IMR-90 (cell line): Measurements from ENCODE around the gene MRPS24. TPM values are rescaled to one million over a fixed set of nuclear protein-coding genes. Genes with fewer than 3 reads are reported as not detected.

Source experiments
- ATAC-seq: fragments of 200-7000 bp; cut with Tn5 transposase; 2 replicates; pipeline ENCODE4 v1.9.1; 2020; ENCODE audit warnings: low read depth, mild to moderate bottlenecking, moderate library complexity
- BruUV-seq: library from RNA; stranded (reverse); fragments of 400-500 nt; replicated peaks from 2 replicates; lab custom pipeline; 2021; lab: Mats Ljungman, UMichigan
- CTCF ChIA-PET: fragments of 300-600 bp; formaldehyde crosslinking; extraction: SDS; loops from one replicate; lab custom pipeline; 2021; ENCODE audit warnings: antibody characterized with exemption; lab: Yijun Ruan, JAX
- POLR2A ChIA-PET: fragments of 300-600 bp; sonication (Branson Sonifier 250); formaldehyde crosslinking; loops from one replicate; lab custom pipeline; 2022; ENCODE audit warnings: antibody characterized with exemption; ENCODE audit not compliant: unreplicated experiment; lab: Charles Lee
- DNase-seq: peaks from one replicate; pipeline ENCODE4 v3.0.0; 2013
- H2AFZ ChIP-seq: replicated peaks from 2 replicates; pipeline ENCODE3; 2013; ENCODE audit warnings: low read length, mild to moderate bottlenecking; ENCODE audit not compliant: poor library complexity
- H2AK5ac ChIP-seq: 2 replicates; pipeline ENCODE4 v1.6.1; 2013; ENCODE audit warnings: low read depth, low read length, inconsistent platforms
- H2AK9ac ChIP-seq: replicated peaks from 2 replicates; pipeline ENCODE3; 2013; ENCODE audit warnings: mild to moderate bottlenecking, low read depth, low read length, moderate library complexity; ENCODE audit not compliant: poor library complexity
- H2BK120ac ChIP-seq: 2 replicates; pipeline ENCODE4 v1.6.1; 2013; ENCODE audit warnings: low read depth, low read length, inconsistent platforms
- H2BK15ac ChIP-seq: 3 replicates; pipeline ENCODE4 v1.6.1; 2013; ENCODE audit warnings: low read depth, low read length, inconsistent platforms
- H2BK20ac ChIP-seq: 2 replicates; pipeline ENCODE4 v1.6.1; 2013; ENCODE audit warnings: low read depth, mild to moderate bottlenecking, inconsistent platforms, low read length, moderate library complexity
- H2BK5ac ChIP-seq: 2 replicates; pipeline ENCODE4 v1.6.1; 2013; ENCODE audit warnings: mild to moderate bottlenecking, low read depth, low read length, inconsistent platforms; ENCODE audit not compliant: poor library complexity, severe bottlenecking
- H3K14ac ChIP-seq: replicated peaks from 2 replicates; pipeline ENCODE4 v1.6.1; 2013; ENCODE audit warnings: low read depth, low read length, inconsistent platforms
- H3K18ac ChIP-seq: 2 replicates; pipeline ENCODE4 v1.6.1; 2013; ENCODE audit warnings: low read depth, low read length, control low read depth
- H3K23ac ChIP-seq: 2 replicates; pipeline ENCODE4 v1.6.1; 2013; ENCODE audit warnings: low read depth, low read length, inconsistent platforms
- H3K27ac ChIP-seq: 2 replicates; pipeline ENCODE4 v1.5.1; 2013; ENCODE audit warnings: mild to moderate bottlenecking, control low read depth, low read length; ENCODE audit not compliant: insufficient read depth
- H3K27me3 ChIP-seq: 2 replicates; pipeline ENCODE4 v1.6.1; 2013; ENCODE audit warnings: low read length; ENCODE audit not compliant: control insufficient read depth, insufficient read depth
- H3K36me3 ChIP-seq: 2 replicates; pipeline ENCODE4 v1.6.1; 2013; ENCODE audit warnings: low read length, mixed read lengths; ENCODE audit not compliant: control insufficient read depth, insufficient read depth
- H3K4ac ChIP-seq: 2 replicates; pipeline ENCODE4 v1.6.1; 2013; ENCODE audit warnings: low read depth, low read length, inconsistent platforms
- H3K4me1 ChIP-seq: 2 replicates; pipeline ENCODE4 v1.6.1; 2013; ENCODE audit warnings: low read length, mixed read lengths; ENCODE audit not compliant: control insufficient read depth, insufficient read depth
- H3K4me2 ChIP-seq: 2 replicates; pipeline ENCODE4 v1.6.1; 2013; ENCODE audit warnings: low read depth, mild to moderate bottlenecking, control low read depth, low read length, moderate library complexity
- H3K4me3 ChIP-seq: 2 replicates; pipeline ENCODE4 v1.5.1; 2013; ENCODE audit warnings: low read depth, mild to moderate bottlenecking, control low read depth, low read length, moderate library complexity; ENCODE audit not compliant: insufficient read depth
- H3K56ac ChIP-seq: 2 replicates; pipeline ENCODE4 v1.6.1; 2013; ENCODE audit warnings: low read length, inconsistent platforms; ENCODE audit not compliant: insufficient read depth; ENCODE audit errors: extremely low read depth
- H3K79me1 ChIP-seq, 2 experiments: 2 replicates each; pipeline ENCODE4 v1.6.1; 2013; ENCODE audit warnings: low read length in 2 of 2, inconsistent platforms in 1 of 2, low read depth in 1 of 2
- H3K9ac ChIP-seq: 2 replicates; pipeline ENCODE4 v1.6.1; 2013; ENCODE audit warnings: low read depth, low read length, control low read depth
- H3K9me1 ChIP-seq: 2 replicates; pipeline ENCODE4 v1.6.1; 2013; ENCODE audit warnings: low read length, inconsistent platforms; ENCODE audit not compliant: insufficient read depth
- H3K9me3 ChIP-seq: 2 replicates; pipeline ENCODE4 v1.6.1; 2013; ENCODE audit warnings: low read length; ENCODE audit not compliant: control insufficient read depth, insufficient read depth
- H4K20me1 ChIP-seq: 2 replicates; pipeline ENCODE4 v1.6.1; 2013; ENCODE audit warnings: low read length, inconsistent platforms; ENCODE audit not compliant: insufficient read depth
- H4K5ac ChIP-seq: 2 replicates; pipeline ENCODE4 v1.6.1; 2013; ENCODE audit warnings: mild to moderate bottlenecking, low read depth, low read length, control low read depth
- H4K8ac ChIP-seq, 2 experiments: 2 replicates each; pipeline ENCODE4 v1.6.1; 2013; ENCODE audit warnings: low read depth in 2 of 2, low read length in 2 of 2, control low read depth in 1 of 2, inconsistent platforms in 1 of 2
- H4K91ac ChIP-seq: 2 replicates; pipeline ENCODE4 v1.6.1; 2013; ENCODE audit warnings: low read depth, low read length, inconsistent platforms; ENCODE audit not compliant: insufficient read depth
- CEBPB ChIP-seq: IDR thresholded peaks from 2 replicates; pipeline ENCODE4 v1.6.1; 2012; ENCODE audit warnings: low read depth, low read length, improper control_type of control experiment
- CTCF ChIP-seq: conservative IDR thresholded peaks from 2 replicates; pipeline ENCODE4 v1.5.1; 2012; ENCODE audit warnings: mild to moderate bottlenecking, low read depth, low read length, improper control_type of control experiment
- MAFK ChIP-seq: IDR thresholded peaks from 2 replicates; pipeline ENCODE4 v1.6.1; 2012; ENCODE audit warnings: low read depth, low read length, improper control_type of control experiment
- MAZ ChIP-seq: IDR thresholded peaks from 2 replicates; pipeline ENCODE4 v1.6.1; 2012; ENCODE audit warnings: low read depth, mild to moderate bottlenecking, low read length, improper control_type of control experiment, moderate library complexity, borderline replicate concordance
- MXI1 ChIP-seq: IDR thresholded peaks from 2 replicates; pipeline ENCODE4 v1.6.1; 2012; ENCODE audit warnings: low read depth, mild to moderate bottlenecking, low read length, moderate library complexity, borderline replicate concordance
- NFE2L2 ChIP-seq: fragments of 150-350 bp; IDR thresholded peaks from 2 replicates; pipeline ENCODE4 v1.6.1; 2016; ENCODE audit warnings: low read depth, mild to moderate bottlenecking, low read length
- POLR2A ChIP-seq: IDR thresholded peaks from 2 replicates; pipeline ENCODE4 v1.6.1; 2012; ENCODE audit warnings: mild to moderate bottlenecking, low read depth, low read length
- RAD21 ChIP-seq: IDR thresholded peaks from 2 replicates; pipeline ENCODE4 v1.6.1; 2012; ENCODE audit warnings: low read length, improper control_type of control experiment
- RCOR1 ChIP-seq: IDR thresholded peaks from 2 replicates; pipeline ENCODE4 v1.6.1; 2012; ENCODE audit warnings: mild to moderate bottlenecking, low read length, improper control_type of control experiment; ENCODE audit not compliant: insufficient replicate concordance
- RFX5 ChIP-seq: IDR thresholded peaks from 2 replicates; pipeline ENCODE4 v1.8.0; 2012; ENCODE audit warnings: low read depth, mild to moderate bottlenecking, low read length, moderate library complexity
- WGBS, 2 experiments: methylation state at CpG; one replicate each; pipeline versions ENCODE4 v1.1.5 to v1.1.7; 2013; ENCODE audit warnings: missing lambda C conversion rate in 2 of 2; ENCODE audit not compliant: insufficient read length in 1 of 2; ENCODE audit errors: extremely low coverage in 2 of 2; 5-methylcytosine and 5-hydroxymethylcytosine counted together
- dilution Hi-C: fragments of 300-500 bp; cut with HindIII; formaldehyde crosslinking; loops from one replicate; pipeline ENCODE4 v1.14.3; 2018; ENCODE audit warnings: low sequenced_read_pairs; ENCODE audit not compliant: unreplicated experiment
- in situ Hi-C: fragments of 300-500 bp; cut with MboI; formaldehyde crosslinking; loops from 3 replicates; pipeline ENCODE4 v1.14.3; 2019; ENCODE audit warnings: low sequenced_read_pairs, inconsistent platforms, mixed read lengths
- intact Hi-C: fragments of 100-400 bp; cut with micrococcal nuclease; formaldehyde crosslinking; loops from 2 replicates; pipeline ENCODE4 v1.10.0; 2022
- polyA plus RNA-seq, 3 experiments: library from polyadenylated mRNA; depleted of rRNA; stranded (reverse); fragments of >200 nt; gene quantifications; 2 replicates each; pipeline ENCODE4 v1.2.3, GENCODE V29; 2012; ENCODE audit warnings: low replicate concordance in 1 of 3
- total RNA-seq: library from RNA; depleted of rRNA; stranded (reverse); fragments of >200 nt; gene quantifications from 2 replicates; pipeline ENCODE4 v1.2.3, GENCODE V29; 2012
- TF ChIP-seq, protein P1 (sequence below): fragments of 150-350 bp; IDR thresholded peaks from 2 replicates; pipeline ENCODE4 v1.6.1; 2017; ENCODE audit warnings: mild to moderate bottlenecking, antibody characterized with exemption, low read length, low read depth

Gene MRPS24
- total and polyA plus RNA-seq, 2 of the 4 experiments (the other 2 are of a cell fraction): 151 to 266 TPM

- Histone ChIP-seq H3K4me1 (peaks cover 2% of the 10 kb centered on the region; the same call in 1 of the 2 replicates), H2AK9ac (no peak overlapping the region), H2BK120ac (no peak overlapping the region), H3K9me1 (peaks cover 12% of the 10 kb centered on the region; the same call in 1 of the 2 replicates), H3K36me3 (peaks cover 7% of the 10 kb centered on the region), H3K9me3 (no peaks in the 10 kb centered on the region), H3K4ac (no peak overlapping the region), H4K20me1 (peaks cover 24% of the 10 kb centered on the region), H4K91ac (no peak overlapping the region), H3K27ac (no peak overlapping the region), H3K4me3 (no peak overlapping the region), H2AK5ac (no peak overlapping the region), H2BK15ac (no peak overlapping the region), H3K79me1 (peaks cover 39 to 68% of the 10 kb centered on the region in 2 experiments), H3K4me2 (no peak overlapping the region), H3K14ac (no peak overlapping the region), H4K8ac (no peak overlapping the region; a peak in 1 of 4 replicates), H2BK20ac (no peak overlapping the region), H2BK5ac (no peak overlapping the region), H3K56ac (no peak overlapping the region), H3K23ac (no peak overlapping the region), H3K18ac (no peak overlapping the region), H4K5ac (no peak overlapping the region), H3K27me3 (no peaks in the 10 kb centered on the region), H2AFZ (no peak overlapping the region), H3K9ac (no peak overlapping the region)
- ChIA-PET POLR2A (no interaction called here), CTCF (no interaction called here)
- intact Hi-C loops: no loop called here
- ATAC-seq (peak; percentile 85), DNase-seq (peak; percentile 51)
- no TSS peak for BruUV-seq
- dilution Hi-C loops: no loop called here
- no peak for TF ChIP-seq POLR2A
- TF ChIP-seq RAD21: no peak
- TF ChIP-seq, protein P1, sequence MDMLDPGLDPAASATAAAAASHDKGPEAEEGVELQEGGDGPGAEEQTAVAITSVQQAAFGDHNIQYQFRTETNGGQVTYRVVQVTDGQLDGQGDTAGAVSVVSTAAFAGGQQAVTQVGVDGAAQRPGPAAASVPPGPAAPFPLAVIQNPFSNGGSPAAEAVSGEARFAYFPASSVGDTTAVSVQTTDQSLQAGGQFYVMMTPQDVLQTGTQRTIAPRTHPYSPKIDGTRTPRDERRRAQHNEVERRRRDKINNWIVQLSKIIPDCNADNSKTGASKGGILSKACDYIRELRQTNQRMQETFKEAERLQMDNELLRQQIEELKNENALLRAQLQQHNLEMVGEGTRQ: no peak
- TF ChIP-seq RFX5: no peak
- TF ChIP-seq MXI1: no peak
- TF ChIP-seq NFE2L2: no peak
- no peak for TF ChIP-seq CTCF
- no peak for TF ChIP-seq RCOR1
- no peak for TF ChIP-seq MAFK
- no peak for TF ChIP-seq MAZ
- TF ChIP-seq CEBPB: no peak
- in situ Hi-C loops: no loop called here
- WGBS, 2 experiments: 93% methylated on average over 3 of the region's 7 CpGs; no CpG with 5 or more reads in 1 of the 2 experiments
These were observed 20.0 kb upstream of the MRPS24 start for GRCh38 chr7:43888993-43889945.
